NCI-H748 treated with DMSO at 0.1 percent for 48 hours (cell line): Measurements from ENCODE around the gene PSMC5.
"Not testable (repeated sequence)": the region's sequence is repeated elsewhere in the genome, so short reads cannot be mapped to it uniquely, and the experiment has no call there.

Experiments used
- DNase-seq: peaks from one replicate; lab custom pipeline; 2025; lab: John Stamatoyannopoulos, UW

PSMC5 gene

GRCh38 chr17:63840591-63841349 lies 13.5 kb downstream of the PSMC5 start:
- DNase-seq, result no peak

- no peak for DNase-seq
These were observed 14.3 kb downstream of the PSMC5 start for GRCh38 chr17:63841350-63842172.

GRCh38 chr17:63842173-63842539 lies 14.9 kb downstream of the PSMC5 start:
- DNase-seq, result no peak

GRCh38 chr17:63842540-63843386 lies 15.5 kb downstream of the PSMC5 start, which contains the start of gene SMARCD2:
SMARCD2 (minus strand) TSS chr17:63842685; CDS start chr17:63842674, 11 bp downstream.
- peak; percentile 94 for DNase-seq

GRCh38 chr17:63843387-63843888 lies 16.2 kb downstream of the PSMC5 start:
- DNase-seq, result not testable (repeated sequence)

- no peak for DNase-seq
These were observed 16.9 kb downstream of the PSMC5 start for GRCh38 chr17:63843910-63844677.

- DNase-seq, result no peak
These were observed 18.3 kb downstream of the PSMC5 start for GRCh38 chr17:63845509-63845908.

GRCh38 chr17:63847525-63848249 lies 20.5 kb downstream of the PSMC5 start:
- DNase-seq, result no peak

- no peak for DNase-seq
These were observed 21.8 kb downstream of the PSMC5 start for GRCh38 chr17:63848834-63849689.

- DNase-seq, result no peak
These were observed 23.2 kb downstream of the PSMC5 start for GRCh38 chr17:63850401-63850800.

- no peak for DNase-seq
These were observed 26.0 kb downstream of the PSMC5 start for GRCh38 chr17:63853260-63853659.

- DNase-seq, result no peak
These were observed 27.5 kb downstream of the PSMC5 start for GRCh38 chr17:63854709-63855108.

- DNase-seq, result no peak
These were observed 28.0 kb downstream of the PSMC5 start for GRCh38 chr17:63855185-63855584.

GRCh38 chr17:63856425-63856824 lies 29.2 kb downstream of the PSMC5 start:
- not testable (repeated sequence) for DNase-seq

- no peak for DNase-seq
These were observed 32.0 kb downstream of the PSMC5 start for GRCh38 chr17:63859257-63859656.

GRCh38 chr17:63866625-63867024 lies 39.4 kb downstream of the PSMC5 start:
- not testable (repeated sequence) for DNase-seq

GRCh38 chr17:63869491-63870291 lies 42.5 kb downstream of the PSMC5 start:
- DNase-seq, result not testable (repeated sequence)

GRCh38 chr17:63870292-63870665 lies 43.0 kb downstream of the PSMC5 start:
- not testable (repeated sequence) for DNase-seq
